Measurements from ENCODE around the gene RPL37. TPM values are rescaled to one million over a fixed set of nuclear protein-coding genes. Genes with fewer than 3 reads are reported as not detected.
"Not testable (repeated sequence)": the region's sequence is repeated elsewhere in the genome, so short reads cannot be mapped to it uniquely, and the experiment has no call there.

Gene RPL37
- total RNA-seq, 1 experiment from 2014 or later = 1,413 TPM

DNA sequence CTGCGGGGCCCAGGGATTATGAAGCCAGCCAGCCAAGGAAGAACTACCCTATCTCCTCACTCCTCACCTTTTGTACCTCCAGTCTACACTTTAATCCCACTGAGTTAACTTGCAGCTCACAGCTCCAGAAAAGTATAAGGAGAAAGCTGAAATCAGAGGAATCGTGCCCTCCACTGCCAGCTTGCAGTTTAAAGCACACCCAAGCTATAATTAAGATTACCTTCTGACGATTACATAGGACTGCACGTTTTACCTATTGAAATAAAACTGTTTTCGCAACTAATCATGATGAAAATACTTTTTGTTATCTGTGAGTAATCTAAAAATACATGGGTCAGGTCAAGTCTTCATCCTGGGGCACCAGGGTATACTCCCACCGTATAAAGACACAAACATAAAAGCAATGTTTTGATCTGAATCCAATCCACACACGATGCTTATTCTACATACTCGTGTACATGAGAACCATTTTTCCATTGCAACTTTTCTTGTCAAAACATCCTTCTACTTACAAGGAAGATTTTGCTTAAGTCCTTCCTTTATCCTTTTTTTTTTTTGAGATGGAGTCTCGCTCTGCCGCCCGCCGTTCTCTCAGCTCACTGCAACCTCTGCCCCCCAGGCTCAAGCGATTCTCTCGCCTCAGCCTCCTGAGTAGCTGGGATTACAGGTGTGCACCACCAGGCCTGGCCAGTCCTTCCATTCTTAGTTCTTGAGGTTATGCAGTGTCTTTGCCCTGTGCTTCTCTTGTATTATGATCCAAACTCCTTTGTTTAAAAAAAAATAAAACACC lies 7.6 kb downstream of the RPL37 start:
- Histone ChIP-seq H3K4me3 (ENCODE audit: insufficient read depth, low read depth, low read length) (no peak overlapping the region), H3K36me3 (replicated peaks; ENCODE audit: control insufficient read depth, insufficient read depth, low read length) (peaks cover 51% of the 10 kb centered on the region), H3K27me3 (ENCODE audit: control insufficient read depth, insufficient read depth, low read length) (no peaks in the 10 kb centered on the region)
- DNase-seq = no peak

DNA sequence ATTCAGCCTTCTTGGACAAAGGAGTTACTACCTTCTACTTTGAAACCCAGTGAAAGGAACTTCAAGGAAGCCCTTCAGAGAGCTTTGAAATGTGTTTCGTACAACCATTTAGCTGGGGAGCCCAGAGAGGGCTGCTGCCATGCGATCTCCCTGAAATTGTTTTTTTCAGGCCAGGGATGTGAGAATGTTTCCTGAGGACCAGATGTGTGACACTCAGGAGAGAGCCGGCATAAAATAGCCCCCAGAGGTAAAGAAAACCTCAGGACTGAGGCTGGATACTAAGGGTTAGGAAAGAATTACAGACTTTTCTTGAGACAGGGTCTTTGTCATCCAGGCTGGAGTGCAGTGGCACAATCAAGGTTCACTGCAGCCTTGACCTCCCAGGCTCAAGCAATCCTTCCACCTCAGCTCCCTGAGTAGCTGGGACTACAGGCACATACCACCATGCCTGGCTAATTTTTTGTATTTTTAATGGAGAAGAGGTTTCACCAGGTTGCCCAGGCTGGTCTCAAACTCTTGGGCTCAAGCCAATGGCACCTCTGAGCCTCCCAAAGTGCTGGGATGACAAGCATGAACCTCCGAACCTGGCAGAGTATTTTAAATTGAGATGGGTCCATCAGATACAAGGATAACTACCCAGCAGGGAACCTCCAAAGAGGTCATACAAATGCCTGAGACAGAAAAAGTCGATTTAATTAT lies 8.4 kb downstream of the RPL37 start:
- Histone ChIP-seq H3K27me3 (ENCODE audit: control insufficient read depth, insufficient read depth, low read length) (no peaks in the 10 kb centered on the region), H3K36me3 (replicated peaks; ENCODE audit: control insufficient read depth, insufficient read depth, low read length) (peaks cover 44% of the 10 kb centered on the region), H3K4me3 (ENCODE audit: insufficient read depth, low read depth, low read length) (no peak overlapping the region)
- DNase-seq = no peak

DNA sequence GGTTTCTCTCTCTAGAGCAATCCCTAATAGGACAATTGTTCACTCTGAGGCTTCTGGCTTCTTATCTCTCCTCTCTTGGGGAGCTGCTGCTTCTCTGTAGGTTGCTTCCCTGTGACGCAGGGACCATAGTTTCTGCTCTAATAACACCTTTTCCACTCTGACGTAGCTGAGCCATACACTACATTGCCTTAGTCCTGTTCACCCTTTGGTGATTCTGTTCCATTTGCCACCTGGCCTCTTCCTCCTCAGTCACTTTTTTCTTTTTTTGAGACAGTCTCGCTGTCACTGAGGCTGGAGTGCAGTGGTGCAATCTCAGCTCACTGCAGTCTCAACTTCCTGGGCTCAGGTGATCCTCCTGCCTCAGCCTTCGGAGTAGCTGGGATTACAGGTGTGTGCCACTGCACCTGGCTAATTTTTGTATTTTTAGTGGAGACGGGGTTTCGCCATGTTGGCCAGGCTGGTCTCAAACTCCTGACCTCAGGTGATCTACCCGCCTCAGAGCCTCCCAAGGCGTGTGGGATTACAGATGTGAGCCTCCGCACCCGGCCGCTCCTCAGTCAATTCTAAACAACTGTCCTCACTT lies 9.5 kb downstream of the RPL37 start:
- H3K4me3 ChIP-seq (ENCODE audit: insufficient read depth, low read depth, low read length); H3K27me3 ChIP-seq (ENCODE audit: control insufficient read depth, insufficient read depth, low read length); DNase-seq: not testable (repeated sequence)
- H3K36me3 ChIP-seq (replicated peaks; ENCODE audit: control insufficient read depth, insufficient read depth, low read length) = peaks cover 34% of the 10 kb centered on the region

DNA sequence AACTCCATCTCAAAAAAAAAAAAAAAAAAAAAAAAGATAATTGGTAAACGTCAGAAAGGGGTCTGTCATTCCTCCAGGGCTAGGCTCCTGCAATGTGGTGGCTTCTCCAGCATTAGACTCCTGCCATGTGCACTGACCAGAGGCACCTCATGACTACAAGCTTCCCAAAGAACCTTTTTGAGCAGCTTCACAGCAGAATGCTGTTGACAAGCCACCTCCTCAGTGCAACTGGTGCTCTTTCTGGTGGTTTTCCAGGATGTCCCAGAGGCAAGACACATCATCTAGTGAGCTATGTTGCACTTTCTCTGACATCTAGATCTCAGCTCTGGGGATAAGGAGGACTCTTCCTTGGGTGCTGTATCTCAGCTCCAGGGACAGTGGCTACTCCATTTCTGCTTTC lies 11.6 kb downstream of the RPL37 start:
- DNase-seq = no peak
- Histone ChIP-seq H3K27me3 (ENCODE audit: control insufficient read depth, insufficient read depth, low read length) (no peaks in the 10 kb centered on the region), H3K4me3 (ENCODE audit: insufficient read depth, low read depth, low read length) (no peak overlapping the region), H3K36me3 (replicated peaks; ENCODE audit: control insufficient read depth, insufficient read depth, low read length) (peaks cover 18% of the 10 kb centered on the region)

DNA sequence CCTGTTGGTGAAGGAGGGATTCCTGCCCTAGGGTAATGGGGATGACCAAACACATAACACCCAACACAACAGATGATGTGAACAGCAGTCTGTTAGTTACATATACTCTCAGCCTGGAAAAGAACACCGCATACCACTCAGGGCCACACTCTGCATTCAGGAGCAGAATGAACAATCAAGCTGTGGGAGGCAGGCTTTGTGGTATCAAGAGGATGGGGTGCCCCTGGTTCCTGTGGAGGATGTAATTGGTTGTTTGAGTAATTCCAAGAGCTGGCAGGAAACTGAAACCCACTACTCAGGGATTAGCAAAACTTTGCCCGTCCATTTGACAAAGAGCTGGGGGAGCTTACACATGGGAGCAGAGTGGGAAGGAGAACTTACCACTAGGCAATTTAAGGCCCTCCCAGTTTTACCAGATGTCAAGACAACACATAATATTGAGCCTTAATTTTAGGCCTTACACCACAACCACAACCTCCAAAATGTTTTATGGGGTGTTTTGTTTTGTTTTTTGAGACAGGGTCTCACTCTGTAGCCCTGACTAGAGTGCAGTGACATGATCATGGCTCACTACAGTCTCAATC lies 21.2 kb downstream of the RPL37 start:
- Histone ChIP-seq H3K4me3 (ENCODE audit: insufficient read depth, low read depth, low read length) (no peak overlapping the region), H3K36me3 (replicated peaks; ENCODE audit: control insufficient read depth, insufficient read depth, low read length) (no peaks in the 10 kb centered on the region), H3K27me3 (ENCODE audit: control insufficient read depth, insufficient read depth, low read length) (no peaks in the 10 kb centered on the region)
- DNase-seq = no peak

DNA sequence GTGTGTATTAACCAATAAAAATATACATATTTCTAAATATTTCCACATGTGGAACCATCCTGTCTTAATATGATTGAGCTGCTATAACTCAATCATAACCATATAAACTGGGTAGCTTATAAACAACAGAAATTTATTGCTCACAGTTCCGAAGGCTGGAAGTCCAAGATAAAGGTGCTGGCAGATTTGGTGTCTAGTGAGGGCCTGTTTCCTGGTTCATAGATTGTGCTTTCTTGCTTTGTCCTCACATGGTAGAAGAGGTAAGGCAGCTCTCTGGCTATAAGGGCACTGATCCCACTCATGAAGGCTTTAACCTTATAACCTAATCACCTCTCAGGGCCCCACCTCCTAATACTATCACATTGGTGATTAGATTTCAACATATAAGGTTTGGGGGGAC lies 22.9 kb downstream of the RPL37 start:
- Histone ChIP-seq H3K4me3 (ENCODE audit: insufficient read depth, low read depth, low read length) (no peak overlapping the region), H3K36me3 (replicated peaks; ENCODE audit: control insufficient read depth, insufficient read depth, low read length) (no peaks in the 10 kb centered on the region), H3K27me3 (ENCODE audit: control insufficient read depth, insufficient read depth, low read length) (no peaks in the 10 kb centered on the region)
- no peak for DNase-seq

DNA sequence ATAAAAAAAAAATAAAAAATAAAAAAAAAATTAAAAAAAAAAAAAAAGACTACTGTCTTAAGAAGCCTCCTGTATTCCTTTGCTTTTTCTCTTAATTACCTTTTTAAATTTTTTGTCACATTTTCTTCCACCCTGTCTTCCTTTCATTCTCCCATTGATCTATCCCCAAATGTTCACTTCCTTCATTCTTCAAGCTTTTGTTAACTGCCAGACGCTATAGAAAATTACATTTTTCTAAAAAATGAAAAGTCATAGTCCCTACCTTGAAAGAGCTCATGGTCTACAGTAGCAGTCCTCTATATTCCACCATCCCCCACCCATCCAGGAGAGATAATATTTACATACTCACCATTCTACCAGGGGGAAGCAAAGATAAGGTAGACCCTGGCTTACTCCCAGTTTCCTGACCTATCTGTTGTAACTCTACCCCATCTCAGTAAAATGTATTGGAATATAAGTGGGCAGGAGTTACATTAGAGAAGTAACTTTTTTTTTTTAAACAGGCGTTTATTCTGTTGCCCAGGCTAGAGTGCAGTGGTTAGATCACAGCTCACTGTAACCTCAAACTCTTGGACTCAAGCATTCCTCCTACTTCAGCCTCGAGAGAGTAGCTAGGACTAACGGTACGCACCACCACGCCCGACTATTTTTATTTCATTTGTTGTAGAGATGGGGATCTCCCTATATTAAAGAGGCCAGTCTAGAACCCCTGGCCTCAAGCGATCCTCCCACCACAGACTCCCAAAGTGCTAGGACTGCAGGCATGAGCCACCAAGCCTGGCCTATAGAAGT lies 33.1 kb downstream of the RPL37 start:
- Histone ChIP-seq H3K36me3 (replicated peaks; ENCODE audit: control insufficient read depth, insufficient read depth, low read length) (no peaks in the 10 kb centered on the region), H3K27me3 (ENCODE audit: control insufficient read depth, insufficient read depth, low read length) (no peaks in the 10 kb centered on the region), H3K4me3 (ENCODE audit: insufficient read depth, low read depth, low read length) (no peak overlapping the region)
- DNase-seq = no peak

DNA sequence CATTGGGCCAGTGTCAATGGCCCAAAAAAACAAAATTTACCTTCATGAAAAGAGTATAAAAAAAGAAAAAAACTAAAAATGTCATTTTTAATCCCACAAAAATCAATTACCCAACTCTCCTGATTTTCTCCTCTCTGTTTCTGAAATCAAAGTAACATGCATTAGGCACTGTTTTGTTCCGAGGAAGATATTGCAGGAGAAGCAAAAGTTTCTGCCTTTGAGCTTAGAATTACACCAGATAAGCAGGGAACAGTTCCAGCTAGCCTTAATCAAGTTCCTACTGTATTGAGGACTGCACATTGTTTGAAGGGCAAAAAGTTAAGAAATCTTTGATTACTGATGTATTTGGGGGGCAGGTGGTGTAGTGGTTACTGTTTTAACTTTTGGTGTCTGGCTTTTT lies 35.8 kb downstream of the RPL37 start:
- Histone ChIP-seq H3K27me3 (ENCODE audit: control insufficient read depth, insufficient read depth, low read length) (no peaks in the 10 kb centered on the region), H3K4me3 (ENCODE audit: insufficient read depth, low read depth, low read length) (peak overlapping the region; percentile 18; the same call in 1 of the 2 replicates), H3K36me3 (replicated peaks; ENCODE audit: control insufficient read depth, insufficient read depth, low read length) (no peaks in the 10 kb centered on the region)
- DNase-seq = no peak

DNA sequence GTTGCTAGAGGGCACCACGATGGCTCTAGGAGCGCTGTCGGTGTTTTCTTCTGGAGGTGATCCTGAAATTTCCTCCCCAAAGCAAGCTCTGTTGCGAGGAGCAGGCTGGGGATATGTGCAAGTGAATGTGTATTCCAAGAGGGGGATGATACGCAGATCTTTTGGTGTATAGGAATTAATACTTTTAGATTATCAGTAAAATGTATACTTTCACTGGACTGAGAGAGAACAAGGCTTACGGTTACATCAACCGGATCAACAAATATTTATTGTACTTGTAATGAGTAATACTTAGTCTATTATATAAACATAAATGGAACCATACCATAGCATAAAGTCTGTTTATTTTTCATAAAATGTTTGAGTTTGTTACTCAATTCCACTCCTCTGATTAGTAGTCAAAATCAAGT lies 36.2 kb downstream of the RPL37 start:
- Histone ChIP-seq H3K36me3 (replicated peaks; ENCODE audit: control insufficient read depth, insufficient read depth, low read length) (no peaks in the 10 kb centered on the region), H3K4me3 (ENCODE audit: insufficient read depth, low read depth, low read length) (peak overlapping the region; percentile 80), H3K27me3 (ENCODE audit: control insufficient read depth, insufficient read depth, low read length) (no peaks in the 10 kb centered on the region)
- DNase-seq = no peak

DNA sequence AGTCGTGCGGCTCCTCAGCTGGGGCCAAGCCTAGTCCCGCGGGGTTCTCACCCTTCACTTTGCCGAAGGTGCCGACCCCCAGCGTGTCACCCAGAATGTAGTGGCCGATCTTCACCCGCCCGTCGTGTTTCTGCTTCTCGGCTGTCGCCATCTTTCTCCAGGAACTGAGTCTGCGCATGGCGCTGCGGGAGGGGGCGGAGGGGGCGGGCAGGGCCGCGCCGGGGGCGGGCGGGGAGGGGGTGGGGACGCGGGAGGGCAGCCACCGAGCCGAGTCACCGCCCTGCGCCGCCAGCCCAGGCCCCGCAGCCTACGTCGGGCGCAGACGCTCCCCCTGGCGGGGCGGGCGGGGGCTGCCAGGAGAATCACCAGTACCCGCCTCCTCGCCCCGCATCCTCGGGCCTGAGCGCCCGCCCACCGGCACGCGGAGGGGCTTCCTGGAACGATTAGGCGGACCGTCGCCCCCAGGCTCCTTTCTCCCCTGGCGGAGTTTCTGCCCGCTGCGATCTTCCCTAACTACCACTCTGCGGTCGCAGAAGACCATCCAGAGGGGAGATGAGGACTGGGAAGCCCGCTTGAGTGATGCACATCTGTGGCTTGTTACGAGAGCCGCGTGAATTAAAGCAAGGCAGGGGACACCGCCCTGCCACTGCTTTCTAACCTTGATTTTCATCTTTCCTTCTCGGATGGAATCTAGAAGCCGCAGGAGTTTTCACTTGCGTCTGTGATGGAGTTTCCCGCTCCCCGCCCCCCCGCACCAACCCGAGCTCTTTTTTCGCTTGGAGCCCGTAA lies 36.8 kb downstream of the RPL37 start, which contains the start of gene PRKAA1:
TSS of gene PRKAA1 (minus strand) at position 363 of the 789 bp plus-strand sequence. CDS start at position 178, 185 bp downstream.
- Histone ChIP-seq H3K27me3 (ENCODE audit: control insufficient read depth, insufficient read depth, low read length) (no peaks in the 10 kb centered on the region), H3K4me3 (ENCODE audit: insufficient read depth, low read depth, low read length) (peak within 1 kb of the TSS; percentile 99), H3K36me3 (replicated peaks; ENCODE audit: control insufficient read depth, insufficient read depth, low read length) (no peaks in the 10 kb centered on the region)
- peak; percentile 97 for DNase-seq

DNA sequence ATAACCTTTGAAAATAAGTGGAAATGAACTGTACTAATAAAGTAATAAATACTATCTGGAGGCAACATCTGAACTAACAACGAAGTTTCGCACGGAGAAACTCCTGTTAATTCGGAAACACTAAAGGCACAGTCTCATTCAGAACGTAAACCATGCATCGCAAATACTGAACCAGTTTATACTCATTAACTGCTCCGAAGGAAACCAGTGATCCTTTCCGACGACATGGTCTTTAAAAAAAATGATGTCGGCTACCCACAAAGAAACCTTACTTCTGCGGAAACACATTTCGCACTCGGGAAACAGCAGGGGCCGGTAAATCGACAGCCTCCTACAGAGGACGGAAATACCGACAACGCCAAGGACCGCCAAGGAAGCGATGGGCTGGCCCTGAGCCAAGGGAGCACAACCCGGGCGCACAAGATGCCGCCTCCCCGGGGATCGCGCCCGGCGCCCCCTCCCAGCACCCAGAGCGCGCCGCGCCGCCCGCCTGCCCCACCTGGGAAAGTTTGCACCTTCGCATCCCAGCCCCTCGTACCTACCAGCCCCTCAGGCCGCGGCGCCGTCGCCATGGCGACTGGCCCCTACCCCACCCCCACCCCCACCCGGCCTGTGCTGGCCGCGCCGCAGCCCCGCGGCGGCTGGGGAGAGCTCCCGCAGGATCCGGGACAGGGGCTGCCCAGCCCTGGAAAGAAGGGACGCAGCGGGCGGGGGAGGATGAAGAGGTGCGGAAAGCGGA lies 37.6 kb downstream of the RPL37 start:
- DNase-seq = peak; percentile 91
- H3K27me3 ChIP-seq (ENCODE audit: control insufficient read depth, insufficient read depth, low read length) = no peaks in the 10 kb centered on the region
- no peaks in the 10 kb centered on the region for H3K36me3 ChIP-seq (replicated peaks; ENCODE audit: control insufficient read depth, insufficient read depth, low read length)
- H3K4me3 ChIP-seq (ENCODE audit: insufficient read depth, low read depth, low read length) = peak overlapping the region; percentile 99

DNA sequence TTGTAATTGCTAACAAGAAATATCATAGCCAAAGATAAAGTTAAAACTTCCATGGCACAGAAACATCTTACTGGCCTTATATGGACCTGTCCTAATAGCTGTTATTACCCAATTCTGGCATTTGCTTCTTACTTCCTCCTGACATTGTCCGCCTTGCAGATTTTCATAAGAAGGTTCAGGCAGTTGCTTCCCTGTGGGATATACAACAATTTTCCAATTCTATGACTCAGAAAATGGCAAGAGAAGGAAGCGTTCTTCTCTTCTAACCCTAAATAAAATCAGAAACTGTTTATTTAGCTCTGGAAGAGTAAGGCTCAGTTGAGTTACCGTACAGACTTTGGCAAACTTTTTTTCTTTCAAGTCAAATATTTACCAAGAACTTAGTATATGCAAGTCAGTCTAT lies 38.5 kb downstream of the RPL37 start:
- no peak for DNase-seq
- H3K27me3 ChIP-seq (ENCODE audit: control insufficient read depth, insufficient read depth, low read length) = no peaks in the 10 kb centered on the region
- H3K4me3 ChIP-seq (ENCODE audit: insufficient read depth, low read depth, low read length) = peak overlapping the region; percentile 99; the same call in 1 of the 2 replicates
- H3K36me3 ChIP-seq (replicated peaks; ENCODE audit: control insufficient read depth, insufficient read depth, low read length) = no peaks in the 10 kb centered on the region

DNA sequence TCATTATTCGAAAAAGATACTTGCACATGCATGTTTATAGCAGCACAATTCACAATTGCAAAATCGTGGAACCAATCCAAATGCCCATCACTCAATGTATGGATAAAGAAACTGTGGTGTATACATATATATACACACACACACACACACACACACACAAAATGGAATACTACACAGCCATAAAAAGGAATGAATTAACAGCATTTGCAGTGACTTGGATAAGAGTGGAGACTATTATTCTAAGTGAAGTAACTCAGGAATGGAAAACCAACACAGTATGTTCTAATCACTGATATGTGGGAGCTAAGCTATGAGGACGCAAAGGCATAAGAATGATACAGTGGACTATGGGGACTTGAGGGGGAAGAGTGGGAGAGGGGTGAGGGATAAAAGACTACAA lies 40.1 kb downstream of the RPL37 start:
- H3K27me3 ChIP-seq (ENCODE audit: control insufficient read depth, insufficient read depth, low read length); H3K4me3 ChIP-seq (ENCODE audit: insufficient read depth, low read depth, low read length); DNase-seq; H3K36me3 ChIP-seq (replicated peaks; ENCODE audit: control insufficient read depth, insufficient read depth, low read length): not testable (repeated sequence)
